Effector CD8-positive, alpha-beta T cell (primary cell): Measurements from ENCODE around the gene KDSR.
"Not testable (repeated sequence)": the region's sequence is repeated elsewhere in the genome, so short reads cannot be mapped to it uniquely, and the experiment has no call there.

Experiments
- DNase-seq: peaks from one replicate; lab custom pipeline; 2025; lab: John Stamatoyannopoulos, UW

KDSR gene

DNA sequence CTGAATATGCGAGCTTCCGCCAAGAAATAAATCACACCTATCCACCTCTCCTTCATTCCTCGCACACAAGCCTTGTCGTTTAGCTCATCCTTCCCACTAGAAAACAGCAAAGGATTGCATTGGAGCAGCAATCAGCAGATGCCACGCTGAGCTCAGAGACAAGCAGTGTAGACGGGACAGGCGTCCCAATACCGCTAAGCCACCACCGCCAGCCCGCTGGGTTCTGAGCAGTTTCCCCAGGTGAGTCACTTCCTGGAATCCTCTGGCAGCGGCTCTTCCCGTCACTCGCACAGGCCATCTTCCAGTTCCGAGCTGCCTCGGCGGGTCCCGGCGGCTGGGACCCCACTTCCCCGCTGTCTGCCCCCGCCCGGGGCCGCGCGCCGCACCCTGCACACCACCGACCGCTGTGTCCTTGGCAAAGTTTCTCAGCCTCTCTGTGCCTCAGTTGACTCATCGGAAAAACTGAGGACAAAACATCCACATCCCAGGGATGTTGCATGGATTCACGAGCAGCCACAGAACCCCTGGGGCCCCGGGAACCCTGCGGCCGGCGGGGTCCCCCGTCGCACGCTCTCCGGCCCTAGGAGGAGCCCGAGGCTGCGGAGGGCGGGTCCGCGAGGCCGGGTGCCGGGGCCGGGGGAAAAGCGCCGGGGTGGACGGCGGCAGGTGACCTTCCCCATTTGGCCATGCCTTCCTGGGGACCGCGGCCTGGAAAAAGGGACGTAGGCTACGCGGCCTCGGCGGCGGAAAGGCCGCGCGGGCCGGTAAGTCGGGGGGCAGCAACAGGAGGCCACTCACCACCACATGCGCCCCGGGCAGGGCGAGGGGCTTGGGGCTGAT lies 573 bp downstream of the KDSR start:
- DNase-seq, result peak; percentile 40

DNA sequence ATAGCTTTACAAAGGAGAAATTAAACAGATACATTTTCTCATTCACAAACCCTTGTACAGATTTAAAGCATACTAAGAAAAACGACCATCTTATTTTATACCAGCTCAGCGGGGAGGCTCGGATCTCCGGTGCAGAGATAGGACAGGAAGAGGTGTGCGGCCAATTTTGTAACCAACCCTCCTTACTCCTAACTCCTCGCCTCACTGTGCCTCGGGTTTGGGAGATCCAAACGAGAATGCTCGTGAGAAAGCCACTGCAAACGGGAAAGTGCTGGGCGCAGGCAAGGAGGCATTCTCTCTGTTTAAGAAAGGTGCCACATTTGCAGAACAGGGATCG lies 1.2 kb downstream of the KDSR start:
- DNase-seq, result no peak

DNA sequence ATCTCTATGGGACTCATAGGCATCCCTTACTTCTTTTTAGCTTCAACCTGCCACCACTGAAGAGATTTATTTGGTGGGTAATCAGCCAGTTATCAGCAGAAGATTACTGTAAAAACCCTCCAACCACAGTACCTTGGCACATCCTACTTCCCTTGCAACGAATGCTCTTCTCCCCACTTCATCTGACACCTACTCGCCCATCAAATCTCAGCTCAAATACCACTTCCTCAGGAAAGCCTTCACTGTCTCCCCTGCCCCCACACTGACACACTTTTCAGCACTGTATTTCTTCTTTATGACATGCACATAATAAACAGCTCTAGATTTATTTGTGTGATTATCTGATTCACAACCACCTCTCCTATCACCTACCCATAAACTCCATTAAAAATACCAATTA lies 3.1 kb downstream of the KDSR start:
- DNase-seq, result no peak

DNA sequence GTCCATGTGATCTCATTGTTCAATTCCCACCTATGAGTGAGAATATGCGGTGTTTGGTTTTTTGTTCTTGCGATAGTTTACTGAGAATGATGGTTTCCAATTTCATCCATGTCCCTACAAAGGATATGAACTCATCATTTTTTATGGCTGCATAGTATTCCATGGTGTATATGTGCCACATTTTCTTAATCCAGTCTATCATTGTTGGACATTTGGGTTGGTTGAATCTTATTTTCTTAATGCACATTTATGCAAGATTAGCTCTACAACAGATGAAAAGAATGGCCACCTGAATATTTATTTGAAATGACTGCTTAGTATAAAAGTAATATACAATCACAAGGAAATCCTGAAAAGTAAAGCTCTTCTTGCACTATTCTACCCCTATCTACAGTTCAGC lies 3.6 kb downstream of the KDSR start:
- DNase-seq, result not testable (repeated sequence)

DNA sequence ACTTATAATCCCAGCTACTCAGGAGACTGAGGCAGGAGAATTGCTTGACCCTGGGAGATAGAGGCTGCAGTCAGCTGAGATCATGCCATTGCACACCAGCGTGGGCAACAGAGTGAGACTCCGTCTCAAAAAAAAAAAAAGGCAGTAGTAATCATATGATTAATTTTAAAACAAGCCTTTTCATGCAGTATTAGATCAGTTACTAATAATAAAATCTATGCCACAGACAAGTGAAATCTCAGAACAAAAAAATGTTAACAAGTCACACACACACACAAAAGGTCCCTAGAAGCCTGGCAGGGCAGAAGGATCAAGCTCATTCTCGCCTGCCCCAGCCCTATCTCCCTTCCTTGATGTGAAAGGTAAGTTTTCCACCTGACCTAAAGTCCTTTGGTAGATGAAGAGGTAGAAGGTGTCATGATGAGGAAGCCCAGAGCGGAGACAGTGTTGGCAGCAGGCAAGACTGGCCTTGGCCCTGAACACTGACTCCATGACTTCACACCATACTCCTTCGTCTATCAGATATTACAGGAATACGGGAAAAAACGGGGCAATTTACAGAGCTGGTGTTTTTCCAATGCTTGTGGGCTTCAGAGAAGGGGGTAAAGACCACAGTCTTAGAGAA lies 10.6 kb downstream of the KDSR start:
- DNase-seq, result no peak

DNA sequence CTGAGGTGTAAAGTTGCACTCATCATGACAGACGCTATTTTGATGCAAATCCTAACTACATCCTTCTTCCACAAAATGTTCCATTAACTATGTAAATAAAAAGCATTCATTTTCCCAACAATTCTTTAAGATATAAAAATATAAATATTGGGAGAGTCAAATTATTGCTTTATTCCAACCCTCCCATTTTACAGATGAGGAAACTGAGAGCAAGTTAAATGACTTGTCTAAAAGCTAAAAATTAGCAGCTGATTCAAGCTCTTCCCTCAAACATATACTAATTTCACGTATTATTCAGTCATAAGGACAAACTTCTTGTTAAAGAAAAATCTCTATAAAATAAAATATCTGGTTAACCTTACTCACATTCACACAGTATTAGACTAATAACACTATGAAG lies 16.8 kb downstream of the KDSR start:
- no peak for DNase-seq

DNA sequence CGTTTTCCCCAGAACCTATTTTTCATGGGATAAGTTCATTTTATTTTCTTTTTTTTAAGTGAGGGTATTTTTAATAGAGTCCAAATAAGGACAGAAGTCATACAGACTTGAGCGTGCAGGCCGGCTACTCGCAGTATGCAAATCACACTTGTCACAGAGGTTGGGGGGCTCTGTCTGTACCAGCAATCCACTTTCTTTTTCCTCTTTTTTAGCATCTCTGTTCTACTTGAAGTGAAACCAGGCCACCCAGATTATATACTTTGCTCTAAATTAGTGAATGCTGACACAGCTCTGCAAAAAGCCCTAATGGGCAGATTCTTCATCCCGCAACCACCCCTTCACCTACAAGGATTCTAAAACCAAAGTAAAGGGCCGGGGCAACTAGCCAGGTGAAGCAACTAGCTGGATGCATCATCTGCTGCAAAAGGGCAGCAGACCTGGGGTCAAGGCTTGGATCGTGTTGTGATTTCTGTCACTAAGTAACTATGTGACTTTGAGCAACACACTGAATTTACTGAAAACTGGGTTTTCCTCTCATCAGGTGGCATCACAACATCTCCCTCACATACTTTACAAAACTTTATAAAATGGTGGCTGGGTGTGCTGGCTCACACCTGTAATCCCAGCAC lies 18.4 kb downstream of the KDSR start:
- DNase-seq, result no peak

DNA sequence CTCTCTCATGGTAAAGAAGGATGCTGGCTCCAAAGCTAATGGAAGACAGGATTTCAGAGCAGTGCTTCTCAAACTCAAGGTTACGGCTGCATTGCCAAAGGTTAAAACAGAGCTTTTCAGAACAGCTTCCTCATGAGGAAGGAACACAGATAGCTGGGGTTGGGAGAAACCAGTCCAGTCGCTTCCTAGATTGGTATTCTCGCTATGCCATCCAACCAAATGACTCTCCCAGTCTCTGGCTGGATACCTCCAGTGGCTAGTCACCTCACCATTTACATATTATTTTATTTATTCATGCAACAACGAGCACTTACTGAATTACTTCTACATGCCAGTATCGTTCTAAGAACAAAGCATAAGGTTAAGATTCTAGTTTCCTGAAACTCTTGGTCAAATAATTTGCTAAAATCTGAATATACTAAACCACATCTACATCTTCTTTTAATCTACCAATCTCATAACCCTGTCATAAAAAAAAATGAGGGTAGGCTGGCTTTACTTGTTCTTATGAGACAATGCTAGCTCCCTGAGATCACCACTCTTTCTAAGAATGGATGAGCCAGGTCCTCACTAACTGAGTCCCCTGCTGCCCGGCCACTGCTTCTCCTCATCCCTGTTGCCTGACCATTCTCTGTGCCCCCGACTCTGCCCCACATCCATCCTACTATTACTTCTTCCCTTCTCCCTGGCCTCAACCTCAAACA lies 20.4 kb downstream of the KDSR start:
- no peak for DNase-seq

DNA sequence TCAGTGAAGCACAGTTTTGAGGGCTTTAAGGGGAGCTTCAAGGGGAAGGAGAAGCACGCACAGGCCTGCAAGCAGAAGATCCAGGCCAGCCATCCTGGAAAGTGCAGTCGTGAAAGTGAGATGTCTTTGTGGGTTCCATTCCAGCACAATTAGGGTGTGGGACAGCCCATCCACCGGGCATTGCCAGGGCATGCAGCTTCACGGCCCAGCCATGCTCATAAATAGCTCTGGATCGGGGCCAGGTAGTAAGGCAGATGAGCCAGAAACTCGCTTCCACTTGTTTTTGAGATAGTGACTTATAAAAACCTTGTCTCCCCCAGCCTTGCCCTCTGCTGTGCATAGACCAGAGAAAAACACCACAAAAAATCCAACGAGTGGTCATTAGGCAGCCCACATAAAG lies 21.0 kb downstream of the KDSR start:
- no peak for DNase-seq

DNA sequence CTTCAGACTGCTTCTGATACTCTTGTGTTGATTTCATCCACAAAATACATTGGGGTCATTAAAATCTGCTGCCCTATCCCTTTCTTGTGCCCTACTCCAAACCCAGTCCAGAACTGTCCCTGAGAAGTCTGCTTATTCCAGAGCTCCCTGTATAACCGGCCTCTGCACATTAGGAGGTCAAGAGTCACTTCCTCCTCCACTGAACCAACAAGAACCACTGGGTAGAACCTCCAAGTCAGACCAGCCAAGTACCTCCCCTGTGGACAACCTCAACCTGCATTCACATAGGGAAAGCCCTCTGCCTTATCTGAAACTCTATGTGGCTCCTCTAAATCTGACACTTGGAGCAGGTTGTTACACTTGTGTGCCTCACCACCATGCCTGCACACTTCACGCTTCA lies 22.1 kb downstream of the KDSR start:
- no peak for DNase-seq

DNA sequence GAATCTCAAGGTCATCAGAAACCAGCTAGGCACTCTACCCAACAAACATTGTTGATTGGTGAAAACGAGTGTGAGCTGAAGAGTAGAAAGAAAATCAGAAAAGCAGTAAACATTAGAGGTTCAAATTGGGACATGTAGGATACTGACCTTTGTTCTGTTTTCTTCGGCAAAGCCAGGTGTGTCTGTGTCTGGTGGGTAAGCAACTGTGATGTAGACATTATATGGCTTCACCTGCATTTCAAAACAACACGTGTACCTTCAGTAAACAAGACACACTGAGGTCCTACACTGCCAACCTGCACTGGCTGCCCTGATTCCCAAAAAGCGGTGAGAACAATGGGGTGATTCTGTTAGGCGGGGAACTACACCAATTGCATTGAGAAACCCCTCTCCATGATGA lies 22.7 kb downstream of the KDSR start:
- DNase-seq, result no peak

DNA sequence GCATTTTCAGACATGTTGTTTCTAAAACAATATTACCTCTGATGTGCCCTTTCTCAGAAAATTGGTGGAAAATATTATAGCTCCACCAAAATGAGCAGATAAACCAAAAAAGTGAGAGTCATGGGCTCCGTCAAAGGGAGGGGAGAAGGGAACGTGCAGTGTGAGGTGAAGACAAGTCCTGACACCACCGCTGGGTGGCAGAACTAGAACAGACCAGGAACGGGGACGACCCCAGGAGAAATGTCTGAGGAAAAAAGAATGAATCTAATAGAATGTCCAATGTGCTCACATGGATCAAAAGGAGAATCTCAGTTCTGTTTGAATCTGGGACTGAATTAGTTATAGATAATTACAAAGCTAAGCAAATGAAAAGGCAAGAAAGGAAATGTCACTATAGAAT lies 24.8 kb downstream of the KDSR start:
- no peak for DNase-seq

DNA sequence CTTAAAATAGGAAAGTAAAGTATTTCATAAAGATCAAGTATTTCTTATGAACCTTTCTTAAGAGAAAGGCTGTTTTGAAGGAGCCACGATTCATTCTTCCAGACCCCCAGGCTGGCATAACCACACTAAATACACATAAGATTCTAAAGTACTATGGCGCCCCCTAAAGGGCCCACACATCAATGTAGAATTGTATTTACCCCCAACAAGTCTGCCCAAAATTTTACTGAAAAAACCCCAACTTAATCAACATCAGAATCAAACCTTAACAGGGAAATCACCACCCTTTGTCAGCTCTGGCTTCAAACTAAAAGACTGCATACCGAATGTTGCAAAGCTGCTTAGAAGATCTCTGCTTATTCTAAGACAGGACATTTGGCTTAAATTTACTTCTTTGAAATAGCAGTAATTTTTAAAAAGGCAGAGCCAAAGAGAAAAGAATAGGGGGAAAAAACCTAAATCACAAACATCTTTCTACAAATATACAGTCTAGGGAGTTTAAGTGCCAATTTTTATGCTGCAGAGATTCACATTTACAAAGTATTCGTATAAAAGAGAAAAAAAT lies 27.0 kb downstream of the KDSR start:
- DNase-seq, result peak; percentile 21

DNA sequence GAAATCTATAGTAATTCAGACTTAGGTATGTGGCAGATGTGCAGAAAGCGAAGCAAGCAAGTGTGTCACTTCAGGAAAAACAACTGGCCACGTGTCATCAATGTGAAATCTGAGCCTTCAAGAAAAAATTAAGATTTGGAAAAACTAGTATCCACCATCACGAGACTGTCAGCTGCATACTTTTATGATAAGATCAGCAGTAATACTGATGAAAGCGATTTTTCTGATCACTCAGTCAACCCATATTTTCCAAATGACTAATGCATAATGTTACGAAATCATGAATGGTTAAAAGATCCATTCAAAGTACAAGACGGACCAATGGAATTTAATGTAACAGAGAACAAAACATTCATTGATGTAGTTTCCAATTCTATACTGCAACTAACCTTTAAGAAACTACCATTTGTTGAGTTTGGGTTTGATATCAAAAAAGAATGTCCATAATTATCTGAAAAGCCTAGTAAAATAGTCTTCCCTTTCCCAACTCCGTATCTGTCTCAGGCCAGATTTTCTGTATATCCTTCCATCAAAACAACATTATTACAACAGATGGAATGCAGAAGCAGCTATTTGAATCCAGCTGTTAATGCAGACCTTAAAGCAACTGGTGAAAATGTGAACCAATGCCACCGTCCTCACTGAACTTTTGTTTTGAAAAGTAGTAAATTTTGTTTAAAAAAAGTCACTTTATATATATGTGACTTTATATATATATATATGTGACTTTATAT lies 30.5 kb downstream of the KDSR start:
- DNase-seq, result no peak

DNA sequence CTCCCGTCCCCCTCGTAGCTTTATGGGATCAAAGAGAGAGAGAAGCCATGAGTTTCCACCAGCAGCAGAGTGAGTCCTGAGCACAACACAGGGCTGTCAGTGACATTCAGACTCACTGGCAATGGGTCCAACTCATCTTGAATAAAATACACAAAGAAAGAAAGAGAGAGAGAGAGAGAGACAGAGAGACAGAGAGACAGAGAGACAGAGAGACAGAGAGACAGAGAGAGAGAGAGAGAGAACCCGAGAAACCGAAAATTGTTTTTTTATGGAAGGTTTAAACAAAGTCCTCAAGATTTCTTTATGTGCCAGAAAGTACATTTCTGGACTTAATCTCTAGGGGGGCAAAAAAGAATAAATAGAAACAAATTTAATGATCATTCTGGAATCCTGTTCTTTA lies 35.9 kb downstream of the KDSR start:
- DNase-seq, result no peak

DNA sequence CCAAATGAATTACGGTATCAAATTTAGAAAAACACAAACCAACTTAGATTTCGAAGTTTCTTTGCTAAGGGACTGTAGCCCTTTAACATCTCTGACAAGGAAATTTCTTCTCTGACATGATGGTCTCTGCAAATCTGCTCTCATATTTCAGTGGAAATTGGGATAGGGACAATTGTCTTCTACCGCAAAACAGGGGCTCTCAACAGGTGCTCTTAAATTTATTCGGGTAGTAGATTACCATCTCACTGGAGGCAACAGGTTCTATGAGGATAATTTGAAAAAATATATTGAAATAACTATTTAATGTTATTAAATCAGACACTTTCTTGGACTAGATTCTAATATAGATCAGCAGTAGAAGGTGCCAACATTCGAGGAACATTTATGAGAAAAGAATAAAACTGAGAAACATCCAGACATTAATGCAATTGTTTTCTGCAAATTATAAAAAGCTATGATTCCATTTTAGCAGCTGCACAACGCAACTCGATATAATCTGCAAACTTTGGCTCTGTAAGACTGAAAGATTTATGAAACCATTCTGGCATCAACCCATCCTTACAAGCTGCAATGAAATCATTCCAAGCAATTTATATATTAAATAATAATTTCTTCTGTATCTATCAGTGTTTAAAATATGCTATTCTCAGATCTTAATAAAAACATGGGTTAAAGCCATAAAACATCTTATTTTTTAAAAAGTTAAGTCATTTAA lies 37.4 kb downstream of the KDSR start:
- no peak for DNase-seq

DNA sequence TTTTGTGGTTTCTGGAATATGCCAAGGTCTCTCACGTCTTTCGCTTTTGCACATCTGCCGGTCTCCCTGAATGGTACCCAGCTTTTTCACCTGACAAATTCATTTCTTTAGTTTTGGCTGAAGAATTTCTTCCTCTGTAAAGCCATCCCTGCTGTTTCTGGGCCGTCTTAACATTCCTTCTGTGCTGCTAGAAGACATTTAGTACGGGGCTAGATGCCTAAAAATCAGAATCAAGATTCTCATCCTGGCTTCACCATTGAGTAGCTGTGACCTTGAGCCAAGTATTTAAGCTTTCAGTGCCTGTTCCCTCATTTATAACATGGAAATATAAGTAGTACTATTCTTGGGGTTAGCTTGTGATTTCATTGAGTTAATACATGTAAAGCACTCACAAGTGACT lies 41.0 kb downstream of the KDSR start:
- DNase-seq, result no peak

DNA sequence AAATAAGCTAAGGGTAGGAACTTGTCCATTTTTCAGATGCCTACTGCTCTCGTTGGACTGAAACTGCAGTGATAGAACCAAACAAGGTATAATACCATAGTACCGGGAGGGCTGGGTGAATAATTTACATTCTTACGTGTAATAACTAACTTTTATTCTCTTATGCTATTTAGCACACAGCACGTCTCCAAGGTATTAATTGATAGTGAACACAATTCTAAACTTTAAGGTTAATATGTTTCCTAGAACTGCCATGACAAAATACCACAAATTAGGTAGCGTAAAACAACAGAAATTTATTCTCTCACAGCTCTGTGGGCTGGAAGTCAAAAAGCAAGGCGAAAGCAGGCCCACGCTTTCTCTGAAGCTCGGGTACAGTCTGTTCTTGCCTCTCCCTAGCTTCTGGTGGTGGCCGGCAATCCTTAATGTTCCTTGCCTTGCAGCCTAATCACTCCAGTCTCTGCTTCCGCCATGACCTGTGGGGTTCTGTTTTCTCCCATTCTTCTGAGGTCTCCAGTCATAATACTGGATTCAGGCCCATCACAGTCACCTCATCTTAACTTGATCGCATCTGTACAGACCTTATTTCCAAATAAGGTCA lies 41.8 kb downstream of the KDSR start:
- DNase-seq, result no peak

DNA sequence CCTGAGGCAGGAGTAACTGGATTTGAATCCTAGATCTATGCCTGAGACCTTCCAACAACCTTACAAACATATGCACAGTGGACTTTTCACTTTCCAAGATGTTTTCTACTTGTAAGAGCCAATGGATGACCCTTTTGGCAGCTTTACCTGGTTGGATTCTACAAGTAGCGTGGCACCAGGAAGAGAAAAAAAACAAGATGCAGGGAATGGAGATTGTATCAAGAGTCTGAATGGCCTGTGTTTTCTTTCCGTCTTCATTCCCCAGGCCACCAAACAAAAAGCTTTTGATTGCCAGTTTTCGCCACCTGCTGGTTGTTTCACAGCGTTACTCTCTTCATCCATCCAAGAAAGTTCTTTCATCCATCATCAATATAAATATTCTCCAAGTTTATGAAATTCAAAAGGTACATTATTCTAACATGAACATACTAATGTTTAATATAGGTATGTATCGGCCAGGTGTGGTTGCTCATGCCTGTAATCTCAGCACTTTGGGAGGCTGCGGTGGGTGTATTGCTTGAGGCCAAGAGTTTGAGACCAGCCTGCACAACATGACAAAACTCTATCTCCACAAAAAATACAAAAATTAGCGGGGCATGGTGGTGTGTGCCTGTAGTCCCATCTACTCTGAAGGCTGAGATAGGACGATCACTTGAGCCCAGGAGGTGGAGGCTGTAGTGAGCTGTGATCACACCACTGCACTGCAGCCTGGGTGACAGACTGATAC lies 43.9 kb downstream of the KDSR start:
- peak; percentile 23 for DNase-seq

DNA sequence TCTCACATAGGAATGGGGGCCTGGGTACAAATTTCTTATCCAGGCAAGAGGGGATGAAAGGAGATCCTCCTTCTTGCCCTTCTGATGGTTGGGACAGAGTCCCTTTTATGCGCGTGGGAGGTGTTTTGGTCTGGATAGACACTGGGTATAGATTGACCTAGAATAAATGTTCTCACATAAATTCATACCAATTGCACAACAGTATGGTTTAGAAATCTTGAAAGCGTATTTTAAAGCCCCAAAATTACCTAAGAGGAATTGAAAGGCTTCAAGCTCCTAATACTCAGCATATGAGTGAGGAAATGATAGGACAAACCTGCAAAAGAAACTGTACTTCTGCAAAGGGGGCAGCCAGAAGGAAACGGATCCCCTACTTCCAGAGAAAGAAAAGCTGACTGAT lies 44.8 kb downstream of the KDSR start:
- DNase-seq, result no peak
